GM12801 (cell line): Measurements from ENCODE around the gene FAM110A.

ENCODE experiments used
- TF ChIP-seq, protein P1 (sequence below): IDR thresholded peaks from one replicate; pipeline ENCODE4 v1.5.1; 2011; ENCODE audit warnings: control low read depth; ENCODE audit not compliant: insufficient read length; ENCODE audit errors: extremely low read depth

FAM110A gene

DNA sequence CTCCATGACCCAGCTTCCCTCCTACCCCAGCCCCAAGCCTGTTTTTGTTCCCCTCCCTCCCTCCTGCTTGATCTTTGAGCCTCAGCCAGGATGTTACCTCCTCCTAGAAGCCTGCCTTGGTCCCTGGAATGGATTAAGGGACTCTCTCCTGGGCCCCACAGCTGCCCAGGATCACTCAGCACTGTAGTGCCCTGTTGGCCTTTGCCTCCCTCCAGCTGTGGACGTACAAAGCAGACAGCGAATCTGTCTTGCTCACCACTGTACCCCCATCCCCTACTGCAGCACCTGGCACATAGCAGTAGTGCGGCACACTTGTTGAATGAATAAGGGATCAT is 11.8 kb upstream of the FAM110A start:
- TF ChIP-seq, protein P1, sequence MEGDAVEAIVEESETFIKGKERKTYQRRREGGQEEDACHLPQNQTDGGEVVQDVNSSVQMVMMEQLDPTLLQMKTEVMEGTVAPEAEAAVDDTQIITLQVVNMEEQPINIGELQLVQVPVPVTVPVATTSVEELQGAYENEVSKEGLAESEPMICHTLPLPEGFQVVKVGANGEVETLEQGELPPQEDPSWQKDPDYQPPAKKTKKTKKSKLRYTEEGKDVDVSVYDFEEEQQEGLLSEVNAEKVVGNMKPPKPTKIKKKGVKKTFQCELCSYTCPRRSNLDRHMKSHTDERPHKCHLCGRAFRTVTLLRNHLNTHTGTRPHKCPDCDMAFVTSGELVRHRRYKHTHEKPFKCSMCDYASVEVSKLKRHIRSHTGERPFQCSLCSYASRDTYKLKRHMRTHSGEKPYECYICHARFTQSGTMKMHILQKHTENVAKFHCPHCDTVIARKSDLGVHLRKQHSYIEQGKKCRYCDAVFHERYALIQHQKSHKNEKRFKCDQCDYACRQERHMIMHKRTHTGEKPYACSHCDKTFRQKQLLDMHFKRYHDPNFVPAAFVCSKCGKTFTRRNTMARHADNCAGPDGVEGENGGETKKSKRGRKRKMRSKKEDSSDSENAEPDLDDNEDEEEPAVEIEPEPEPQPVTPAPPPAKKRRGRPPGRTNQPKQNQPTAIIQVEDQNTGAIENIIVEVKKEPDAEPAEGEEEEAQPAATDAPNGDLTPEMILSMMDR, result no peak

DNA sequence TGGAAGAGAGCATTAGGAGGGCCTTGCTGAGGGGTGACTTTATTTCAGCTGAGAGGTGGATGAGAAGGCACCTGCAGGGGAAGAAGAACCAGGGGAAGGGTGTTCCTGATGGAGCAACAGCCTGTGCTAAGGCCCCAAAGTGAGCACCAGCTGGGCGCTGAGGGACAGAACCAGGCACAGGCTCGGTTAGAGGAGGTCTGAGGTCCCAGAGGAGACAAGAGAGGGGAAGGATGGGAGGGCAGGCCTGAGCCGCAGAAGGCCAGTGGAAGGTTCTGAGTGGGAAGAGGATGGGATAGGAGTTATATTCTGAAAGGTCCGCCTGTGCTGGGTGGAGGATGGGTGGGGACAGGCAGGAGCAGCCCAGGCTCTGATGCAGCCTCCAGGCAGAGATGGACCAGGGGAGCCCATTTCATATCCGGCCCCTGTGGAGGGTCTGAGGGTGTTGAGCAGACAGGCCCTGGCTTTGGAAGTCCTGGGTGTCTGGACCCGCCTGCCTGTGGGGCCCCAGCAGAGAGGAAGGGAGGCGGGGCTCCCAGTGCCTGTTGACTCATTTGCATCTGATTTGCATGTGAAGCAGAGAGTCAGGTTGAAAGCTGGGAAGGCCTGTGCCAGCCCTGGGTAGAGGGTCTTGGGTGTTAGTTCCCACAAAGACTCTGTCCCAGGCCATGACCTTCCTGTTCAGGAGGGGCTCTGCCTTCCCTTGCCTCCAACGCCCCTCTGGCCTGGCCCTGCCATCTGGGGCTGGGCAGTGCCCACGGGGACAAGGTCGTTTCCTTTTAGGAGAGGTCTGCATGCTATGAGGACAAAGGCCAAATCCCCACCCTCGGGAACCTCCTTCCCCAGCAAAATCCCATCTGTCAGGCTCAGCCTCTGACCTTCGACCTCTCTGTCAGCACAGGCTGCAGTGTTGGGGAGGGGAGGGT is 10.6 kb upstream of the FAM110A start:
- TF ChIP-seq, protein P1, result no peak

DNA sequence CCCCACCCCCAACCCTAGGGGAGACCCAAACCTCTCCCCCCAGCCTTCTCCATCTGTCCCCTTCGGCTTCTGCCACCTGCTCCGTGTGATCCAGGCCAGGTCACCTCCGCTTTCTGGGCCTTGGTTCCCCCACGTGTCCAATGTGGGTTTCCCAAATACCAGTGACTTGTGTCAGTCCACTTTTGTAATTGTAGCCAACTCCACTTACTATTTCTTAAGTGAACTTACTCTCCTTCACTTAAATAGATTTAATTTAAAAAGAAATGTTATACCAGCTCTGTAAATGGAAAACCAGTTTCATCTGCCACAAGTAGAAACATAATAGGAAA is 10.0 kb upstream of the FAM110A start:
- TF ChIP-seq, protein P1, result no peak

DNA sequence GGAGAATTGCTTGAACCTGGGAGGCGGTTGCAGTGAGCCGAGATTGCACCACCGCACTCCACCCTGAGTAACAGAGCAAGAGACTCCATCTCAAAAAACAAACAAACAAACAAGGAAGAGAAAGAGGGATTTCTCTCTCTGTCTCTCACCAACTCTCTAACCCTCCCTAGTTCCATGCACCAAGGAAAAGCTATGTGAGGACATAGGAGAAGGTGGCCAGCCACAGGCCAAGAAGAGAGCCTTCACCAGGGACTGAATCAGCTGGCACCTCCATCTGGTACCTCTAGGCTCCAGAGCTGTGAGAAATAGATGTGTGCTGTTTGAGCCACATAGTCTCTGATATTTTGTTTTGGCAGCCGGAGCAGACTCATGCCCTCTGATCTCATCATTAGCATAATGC is 9.0 kb upstream of the FAM110A start:
- TF ChIP-seq, protein P1, result no peak

DNA sequence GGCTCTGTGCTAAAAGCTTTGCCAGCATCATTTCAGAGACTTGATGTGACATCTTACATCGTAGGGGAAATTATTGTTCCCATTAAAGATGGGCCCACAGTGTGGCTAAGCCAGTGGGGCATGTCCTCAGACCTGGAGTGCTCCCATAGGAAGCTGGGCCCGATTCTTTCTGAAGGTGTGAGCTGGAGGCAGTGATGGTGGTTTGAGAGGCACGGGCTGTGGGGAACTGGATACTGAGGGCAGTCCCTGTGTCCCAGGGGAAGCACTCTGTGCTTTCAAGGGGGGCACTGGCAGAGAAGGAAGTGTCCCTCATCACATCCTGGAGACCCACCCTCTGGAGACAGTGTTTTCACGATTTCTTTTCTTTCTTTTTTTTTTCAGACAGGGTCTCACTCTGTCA is 8.6 kb upstream of the FAM110A start:
- TF ChIP-seq, protein P1, result no peak

DNA sequence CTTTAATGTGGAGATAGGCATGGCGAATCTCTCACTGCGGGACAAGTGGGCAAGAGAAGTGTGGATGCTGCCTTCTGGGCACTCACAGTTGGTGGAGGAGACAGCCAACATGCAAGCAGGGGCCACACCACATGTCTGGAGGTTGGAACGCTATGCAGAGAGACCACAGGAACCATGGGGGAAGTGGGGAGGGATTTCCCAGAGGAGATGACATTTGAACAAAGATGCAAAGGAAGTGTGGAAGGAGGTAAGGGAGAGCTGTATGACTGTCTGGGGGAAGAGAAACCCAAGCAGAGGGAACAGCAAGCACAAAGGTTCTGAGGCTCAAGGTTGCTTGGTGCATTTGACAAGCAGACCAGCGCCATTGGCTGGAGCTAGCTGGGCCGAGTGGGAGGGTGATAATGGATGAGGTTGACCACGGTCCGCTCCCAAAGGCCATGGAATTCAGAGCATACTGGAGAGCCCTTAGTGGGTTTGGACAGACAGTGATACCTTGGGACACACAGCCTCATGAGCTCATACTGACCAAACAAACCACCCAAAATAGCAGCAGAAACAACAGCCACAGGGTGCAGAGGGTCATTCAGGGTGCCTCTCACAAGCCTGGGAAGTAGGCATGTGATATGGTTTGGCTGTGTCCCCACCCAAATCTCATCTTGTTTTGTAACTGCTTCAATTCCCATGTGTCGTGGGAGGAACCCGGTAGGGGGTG is 7.6 kb upstream of the FAM110A start:
- TF ChIP-seq, protein P1, result no peak

DNA sequence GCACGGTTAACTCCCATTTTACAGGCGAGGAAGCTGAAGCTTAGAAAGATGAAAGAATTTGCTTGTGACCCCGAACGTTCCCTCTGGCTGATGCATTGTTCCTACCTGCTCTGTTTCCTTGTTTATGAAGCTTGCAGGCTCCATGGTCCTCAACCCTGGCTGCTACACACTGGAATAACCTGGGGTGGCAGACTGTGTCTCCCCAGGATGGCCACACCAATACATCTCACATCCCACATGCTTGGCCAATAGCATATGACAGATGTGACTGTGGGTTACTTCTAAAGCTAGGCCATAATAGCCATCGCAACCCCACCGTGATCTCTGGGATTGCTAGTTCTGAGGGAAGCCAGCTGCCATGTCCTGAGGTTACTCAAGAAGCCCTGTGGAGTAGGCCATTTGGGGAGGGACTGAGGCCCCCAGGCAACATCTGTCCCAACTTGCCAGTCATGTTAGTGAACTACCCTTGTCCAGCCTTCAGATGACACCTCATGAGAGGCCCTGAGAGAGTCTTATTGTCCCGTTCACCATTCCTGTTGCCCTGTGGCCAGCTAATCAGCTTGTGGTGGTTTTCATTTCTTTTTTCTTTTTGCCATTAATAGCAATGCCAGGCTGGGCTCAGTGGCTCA is 6.7 kb upstream of the FAM110A start:
- TF ChIP-seq, protein P1, result no peak
